Glutamatergic neuron (in vitro differentiated cells): ENCODE measurements around the gene HNRNPR. TPM values are rescaled to one million over a fixed set of nuclear protein-coding genes. Genes with fewer than 3 reads are reported as not detected.
A peak's percentile ranks its signal among the peaks of the same experiment; 100 is the strongest.

Source experiments
- DNase-seq: peaks from one replicate; pipeline ENCODE4 v3.0.0; 2022
- H3K27ac Mint-ChIP-seq: one replicate; pipeline ENCODE4 v1.8.0; 2020; ENCODE audit warnings: mild to moderate bottlenecking, mixed read lengths, inconsistent platforms; ENCODE audit not compliant: unreplicated experiment
- H3K27me3 Mint-ChIP-seq: one replicate; pipeline ENCODE4 v1.8.0; 2020; ENCODE audit warnings: mild to moderate bottlenecking, moderate library complexity, mixed read lengths, inconsistent platforms; ENCODE audit not compliant: unreplicated experiment
- H3K36me3 Mint-ChIP-seq: one replicate; pipeline ENCODE4 v1.8.0; 2020; ENCODE audit warnings: mild to moderate bottlenecking, mixed read lengths, inconsistent platforms; ENCODE audit not compliant: unreplicated experiment
- H3K4me1 Mint-ChIP-seq: one replicate; pipeline ENCODE4 v1.8.0; 2020; ENCODE audit warnings: mild to moderate bottlenecking, low read depth, mixed read lengths, inconsistent platforms; ENCODE audit not compliant: unreplicated experiment
- H3K4me3 Mint-ChIP-seq: one replicate; pipeline ENCODE4 v1.8.0; 2020; ENCODE audit warnings: mild to moderate bottlenecking, mixed read lengths, inconsistent platforms; ENCODE audit not compliant: unreplicated experiment
- H3K9me3 Mint-ChIP-seq: one replicate; pipeline ENCODE4 v1.8.0; 2020; ENCODE audit warnings: mild to moderate bottlenecking, moderate library complexity, mixed read lengths, inconsistent platforms; ENCODE audit not compliant: unreplicated experiment
- total RNA-seq: library from RNA; stranded (reverse); fragmentation: NEBNext Ultra II Directional; extraction: Animal tissue kit (Norgen Biotek cat#: 25700); gene quantifications from one replicate; pipeline ENCODE4 v1.2.1, GENCODE V29; 2021; ENCODE audit not compliant: unreplicated experiment
- TF ChIP-seq, protein P1 (sequence below): fragments of 200-600 bp; sonication (generic); IDR thresholded peaks from one replicate; pipeline ENCODE4 v1.5.0; 2021; ENCODE audit not compliant: partially characterized antibody, unreplicated experiment

Gene HNRNPR
- total RNA-seq, 1 donor from 2014 or later: 189 TPM

DNA sequence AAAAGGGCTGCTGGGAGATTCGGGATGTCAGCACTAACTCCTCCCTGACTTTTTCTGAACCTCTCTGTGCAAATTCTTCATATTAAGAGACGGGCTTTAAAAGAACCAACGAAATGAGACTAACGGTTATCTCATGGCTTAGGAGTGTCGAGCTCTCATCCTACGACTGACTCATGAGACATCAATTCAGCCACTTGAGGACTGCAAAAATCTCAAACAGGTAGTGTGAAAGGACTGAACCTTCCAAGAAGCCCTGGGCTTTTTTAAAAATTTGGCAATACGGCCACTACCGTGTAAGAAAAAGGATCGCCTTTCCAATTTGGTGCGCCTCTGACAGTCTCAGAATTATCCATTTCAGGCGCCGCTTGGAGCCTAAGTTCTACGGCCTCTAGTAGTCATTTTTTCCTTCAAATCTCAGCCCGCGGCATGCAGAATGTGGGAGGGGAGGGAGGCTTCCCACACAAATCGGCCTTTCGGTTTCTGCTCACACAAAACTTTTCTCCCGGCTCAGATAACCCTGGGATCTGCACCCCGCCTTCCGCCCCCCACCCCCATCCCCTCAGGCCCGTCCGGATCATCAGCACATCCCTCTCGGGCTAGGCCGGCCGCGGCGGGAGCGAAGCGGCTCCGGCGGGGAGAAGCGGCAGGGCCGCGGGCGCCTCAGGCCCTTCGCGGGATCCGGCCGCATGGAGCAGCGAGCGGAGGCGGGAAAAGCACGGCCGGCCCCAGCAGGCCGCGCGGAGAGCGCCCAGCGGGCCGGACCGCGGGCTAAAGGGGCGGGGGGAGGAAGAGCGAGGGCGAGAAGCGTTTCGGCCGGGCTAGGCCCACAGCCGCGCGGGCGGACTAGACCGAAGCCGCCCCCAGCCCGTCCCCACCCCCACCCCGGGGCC, 618 bp downstream of the HNRNPR start:
- peak; percentile 55 for DNase-seq
- peaks cover 35% of the 10 kb centered on the region for H3K4me1 Mint-ChIP-seq
- TF ChIP-seq, protein P1, sequence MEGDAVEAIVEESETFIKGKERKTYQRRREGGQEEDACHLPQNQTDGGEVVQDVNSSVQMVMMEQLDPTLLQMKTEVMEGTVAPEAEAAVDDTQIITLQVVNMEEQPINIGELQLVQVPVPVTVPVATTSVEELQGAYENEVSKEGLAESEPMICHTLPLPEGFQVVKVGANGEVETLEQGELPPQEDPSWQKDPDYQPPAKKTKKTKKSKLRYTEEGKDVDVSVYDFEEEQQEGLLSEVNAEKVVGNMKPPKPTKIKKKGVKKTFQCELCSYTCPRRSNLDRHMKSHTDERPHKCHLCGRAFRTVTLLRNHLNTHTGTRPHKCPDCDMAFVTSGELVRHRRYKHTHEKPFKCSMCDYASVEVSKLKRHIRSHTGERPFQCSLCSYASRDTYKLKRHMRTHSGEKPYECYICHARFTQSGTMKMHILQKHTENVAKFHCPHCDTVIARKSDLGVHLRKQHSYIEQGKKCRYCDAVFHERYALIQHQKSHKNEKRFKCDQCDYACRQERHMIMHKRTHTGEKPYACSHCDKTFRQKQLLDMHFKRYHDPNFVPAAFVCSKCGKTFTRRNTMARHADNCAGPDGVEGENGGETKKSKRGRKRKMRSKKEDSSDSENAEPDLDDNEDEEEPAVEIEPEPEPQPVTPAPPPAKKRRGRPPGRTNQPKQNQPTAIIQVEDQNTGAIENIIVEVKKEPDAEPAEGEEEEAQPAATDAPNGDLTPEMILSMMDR: no peak

GRCh38 chr1:23341931-23342692, 2.0 kb downstream of the HNRNPR start:
- no peak for DNase-seq
- peaks cover 37% of the 10 kb centered on the region for H3K4me1 Mint-ChIP-seq
- H3K4me3 Mint-ChIP-seq: peak overlapping the region; percentile 89
- peaks cover 5% of the 10 kb centered on the region for H3K27me3 Mint-ChIP-seq
- peak overlapping the region; percentile 7 for H3K27ac Mint-ChIP-seq
- TF ChIP-seq, protein P1: no peak
- H3K9me3 Mint-ChIP-seq: peaks cover 1% of the 10 kb centered on the region
- H3K36me3 Mint-ChIP-seq: no peaks in the 10 kb centered on the region

More for the DNA sequence above, 618 bp downstream of the HNRNPR start:
- Mint-ChIP-seq H3K9me3 (peaks cover 1% of the 10 kb centered on the region), H3K36me3 (no peaks in the 10 kb centered on the region), H3K4me3 (peak overlapping the region; percentile 89), H3K27me3 (peaks cover 5% of the 10 kb centered on the region), H3K27ac (peak overlapping the region; percentile 93)

DNA sequence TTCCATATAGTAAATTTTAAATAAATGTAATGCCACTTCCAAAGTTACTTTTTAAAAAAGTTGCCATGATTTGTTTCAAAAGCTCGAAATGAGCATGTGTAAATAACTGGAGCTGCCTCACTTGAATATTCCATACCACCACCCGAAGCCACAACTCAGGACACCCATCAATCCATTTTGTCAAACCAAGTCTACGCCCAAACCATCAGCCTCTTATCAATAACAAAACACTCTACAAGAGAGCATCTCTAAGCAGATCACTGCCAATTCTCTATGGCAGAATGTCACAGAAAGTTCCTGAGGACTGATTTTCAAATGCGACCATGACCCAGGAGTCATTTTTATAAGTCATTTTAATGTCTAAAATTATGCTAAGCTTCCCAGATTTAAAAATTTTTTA, 4.5 kb downstream of the HNRNPR start:
- Mint-ChIP-seq H3K36me3 (no peaks in the 10 kb centered on the region), H3K27me3 (peaks cover under 1% of the 10 kb centered on the region), H3K4me1 (peaks cover 37% of the 10 kb centered on the region), H3K27ac (no peak overlapping the region), H3K9me3 (peaks cover under 1% of the 10 kb centered on the region), H3K4me3 (peak overlapping the region; percentile 89)
- TF ChIP-seq, protein P1: no peak
- DNase-seq: no peak

DNA sequence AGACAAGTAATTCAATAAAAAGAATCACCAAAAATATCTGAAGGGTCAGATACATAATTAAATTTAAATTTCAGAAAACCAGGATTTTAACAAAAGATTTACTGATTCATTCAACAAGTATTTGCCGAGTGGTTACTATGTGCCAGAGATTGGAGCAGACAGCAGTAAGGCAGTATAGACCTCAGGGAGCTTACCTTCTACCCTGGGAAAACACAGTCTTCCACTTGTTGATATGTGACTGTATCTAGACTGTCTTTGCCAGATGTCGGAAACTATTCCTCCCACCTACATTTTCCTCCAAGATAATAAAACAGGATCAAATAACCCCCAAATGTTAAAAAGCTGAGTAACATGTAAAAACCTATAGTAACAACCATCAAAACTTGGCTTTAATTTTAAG, 6.2 kb downstream of the HNRNPR start:
- DNase-seq: no peak
- no peak overlapping the region for H3K4me3 Mint-ChIP-seq
- no peak overlapping the region for H3K27ac Mint-ChIP-seq
- peaks cover 1% of the 10 kb centered on the region for H3K27me3 Mint-ChIP-seq
- peaks cover 6% of the 10 kb centered on the region for H3K36me3 Mint-ChIP-seq
- H3K9me3 Mint-ChIP-seq: no peaks in the 10 kb centered on the region
- TF ChIP-seq, protein P1: no peak
- H3K4me1 Mint-ChIP-seq: peaks cover 37% of the 10 kb centered on the region
